HG03039 (cell line): ENCODE measurements around the gene GARNL3.
A peak's percentile ranks its signal among the peaks of the same experiment; 100 is the strongest.

Experiments used
- ATAC-seq: cut with Tn5 transposase; IDR thresholded peaks from one replicate; pipeline ENCODE4 v1.9.1; 2021; ENCODE audit warnings: mild to moderate bottlenecking, moderate library complexity; ENCODE audit not compliant: unreplicated experiment

GARNL3 gene

DNA sequence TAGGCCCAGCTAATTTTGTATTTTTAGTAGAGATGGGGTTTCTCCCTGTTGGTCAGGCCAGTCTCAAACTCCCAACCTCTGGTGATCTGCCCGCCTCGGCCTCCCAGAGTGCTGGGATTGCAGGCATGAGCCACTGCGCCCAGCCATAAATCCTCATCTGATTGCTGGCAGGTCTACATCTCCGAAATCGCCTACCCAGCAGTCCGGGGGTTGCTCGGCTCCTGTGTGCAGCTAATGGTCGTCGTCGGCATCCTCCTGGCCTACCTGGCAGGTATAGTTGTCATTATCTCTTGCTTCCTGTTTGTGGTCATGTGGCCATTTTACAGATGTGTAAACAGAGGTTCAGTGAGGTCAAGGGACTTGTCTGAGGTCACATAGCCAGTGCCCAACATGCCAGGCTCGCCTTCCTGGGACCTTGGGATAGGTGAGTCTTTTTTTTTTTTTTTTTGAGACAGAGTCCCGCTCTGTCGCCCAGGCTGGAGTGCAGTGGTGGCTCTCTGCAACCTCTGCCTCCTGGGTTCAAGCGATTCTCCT, 135.2 kb downstream of the GARNL3 start:
- no peak for ATAC-seq

- ATAC-seq = no peak
These were observed 138.0 kb downstream of the GARNL3 start for GRCh38 chr9:127402401-127403090.

- no peak for ATAC-seq
These were observed 139.1 kb downstream of the GARNL3 start for GRCh38 chr9:127403507-127404192.

DNA sequence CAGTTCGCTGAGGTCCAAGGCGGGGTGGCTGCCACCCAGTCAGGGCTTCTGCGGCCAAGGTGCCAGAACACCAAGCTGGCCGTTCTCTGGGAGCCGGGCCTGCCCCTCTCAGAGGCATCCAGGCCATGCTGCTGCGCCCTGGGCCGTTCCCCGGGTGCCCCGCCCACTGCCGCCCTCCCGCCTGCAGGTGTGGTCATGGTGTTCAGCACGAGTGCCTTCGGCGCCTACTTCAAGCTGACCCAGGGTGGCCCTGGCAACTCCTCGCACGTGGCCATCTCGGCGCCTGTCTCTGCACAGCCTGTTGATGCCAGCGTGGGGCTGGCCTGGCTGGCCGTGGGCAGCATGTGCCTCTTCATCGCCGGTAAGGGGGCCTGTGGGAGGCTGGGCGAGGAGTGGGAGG, 140.1 kb downstream of the GARNL3 start:
- ATAC-seq = no peak

GRCh38 chr9:127405344-127406125, 141.0 kb downstream of the GARNL3 start:
- no peak for ATAC-seq

DNA sequence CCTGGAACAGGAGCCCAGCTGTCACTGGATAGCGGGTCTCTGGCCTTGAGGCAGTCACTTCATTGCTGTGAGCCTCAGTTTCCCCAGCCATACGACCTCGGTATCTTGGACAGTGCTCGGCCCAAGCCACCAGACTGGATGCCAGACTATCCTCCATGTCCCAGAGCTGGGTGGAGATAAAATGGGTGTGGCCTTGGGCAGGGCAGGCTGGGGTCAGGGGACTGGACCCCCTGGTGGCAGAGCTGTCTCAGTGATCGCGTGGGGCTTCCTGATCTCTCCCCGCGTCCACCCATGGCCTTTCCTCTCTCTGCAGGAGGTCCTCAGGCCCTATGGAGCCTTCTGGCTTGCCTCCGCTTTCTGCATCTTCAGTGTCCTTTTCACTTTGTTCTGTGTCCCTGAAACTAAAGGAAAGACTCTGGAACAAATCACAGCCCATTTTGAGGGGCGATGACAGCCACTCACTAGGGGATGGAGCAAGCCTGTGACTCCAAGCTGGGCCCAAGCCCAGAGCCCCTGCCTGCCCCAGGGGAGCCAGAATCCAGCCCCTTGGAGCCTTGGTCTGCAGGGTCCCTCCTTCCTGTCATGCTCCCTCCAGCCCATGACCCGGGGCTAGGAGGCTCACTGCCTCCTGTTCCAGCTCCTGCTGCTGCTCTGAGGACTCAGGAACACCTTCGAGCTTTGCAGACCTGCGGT, 142.4 kb downstream of the GARNL3 start:
- no peak for ATAC-seq

DNA sequence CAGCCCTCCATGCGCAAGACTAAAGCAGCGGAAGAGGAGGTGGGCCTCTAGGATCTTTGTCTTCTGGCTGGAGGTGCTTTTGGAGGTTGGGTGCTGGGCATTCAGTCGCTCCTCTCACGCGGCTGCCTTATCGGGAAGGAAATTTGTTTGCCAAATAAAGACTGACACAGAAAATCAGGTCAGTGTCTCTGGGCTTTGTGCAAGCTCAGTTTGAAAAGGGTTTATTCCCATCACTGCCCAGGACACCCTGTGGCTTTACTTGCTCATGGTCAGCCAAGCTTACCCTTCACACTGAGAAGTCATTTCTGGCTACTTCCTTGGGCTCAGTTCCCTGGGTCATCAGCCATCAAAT, 142.9 kb downstream of the GARNL3 start:
- ATAC-seq = no peak

DNA sequence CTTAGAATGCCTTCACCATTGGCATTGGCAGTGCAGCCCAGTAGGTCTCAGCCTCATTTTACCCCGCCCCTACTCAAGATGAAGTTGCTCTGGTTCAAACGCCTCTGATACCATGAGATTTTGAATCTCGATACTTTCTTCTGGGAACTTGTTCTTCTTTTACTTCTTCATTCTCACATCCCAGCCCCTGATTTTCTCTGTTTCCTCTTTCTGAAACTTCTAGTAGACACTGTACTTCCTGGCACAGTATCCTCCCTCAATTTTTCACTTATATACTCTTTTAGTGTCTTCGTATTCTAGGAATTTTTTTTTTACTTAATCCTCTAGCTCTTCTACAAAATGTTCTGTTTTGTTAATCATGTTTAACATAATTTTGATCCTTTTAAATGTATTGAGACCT, 146.5 kb downstream of the GARNL3 start:
- ATAC-seq = no peak

GRCh38 chr9:127415141-127415540, 150.6 kb downstream of the GARNL3 start:
- ATAC-seq = no peak

DNA sequence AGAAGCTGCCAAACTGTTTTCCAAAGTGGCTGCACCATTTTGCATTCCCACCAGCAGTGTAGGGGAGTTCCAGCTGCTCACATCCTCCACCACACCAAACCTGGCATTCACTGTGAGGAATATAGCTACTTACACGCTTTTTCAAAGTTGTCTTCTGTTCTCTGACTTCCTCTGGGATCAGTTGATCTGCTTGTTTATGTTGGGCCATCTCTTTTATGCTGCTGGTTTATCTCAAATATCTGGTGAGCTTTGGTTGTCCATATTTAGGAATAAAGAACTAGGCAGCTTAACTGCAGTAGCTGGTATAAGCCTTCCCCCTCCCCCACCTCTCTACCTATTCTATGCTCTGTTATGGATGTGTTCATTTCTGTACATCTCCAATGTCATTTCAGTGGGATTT, 151.1 kb downstream of the GARNL3 start:
- ATAC-seq = no peak

GRCh38 chr9:127417131-127418036, 152.8 kb downstream of the GARNL3 start:
- ATAC-seq = no peak

GRCh38 chr9:127418037-127418471, 153.5 kb downstream of the GARNL3 start:
- no peak for ATAC-seq

GRCh38 chr9:127419348-127419747, 154.8 kb downstream of the GARNL3 start:
- ATAC-seq = no peak

DNA sequence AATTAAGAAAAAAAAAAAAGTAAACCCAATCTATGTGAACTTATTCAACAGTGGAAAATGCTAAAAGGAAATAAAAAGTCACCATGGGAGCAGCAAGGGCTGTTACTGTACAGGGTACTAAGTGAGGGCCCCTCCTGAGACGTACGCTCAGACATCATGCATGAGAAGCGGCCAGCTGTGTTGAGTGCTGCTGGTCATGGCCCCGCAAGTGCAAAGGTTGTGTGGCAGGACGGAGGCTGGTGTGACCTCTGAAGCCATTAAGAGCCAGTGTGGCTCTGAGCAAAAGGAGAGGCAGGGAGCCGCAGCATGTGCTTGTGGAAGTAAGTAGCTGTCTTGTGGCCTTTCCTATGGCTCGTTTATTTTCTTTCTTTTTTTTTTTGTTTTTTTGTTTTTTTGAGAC, 156.5 kb downstream of the GARNL3 start:
- no peak for ATAC-seq

DNA sequence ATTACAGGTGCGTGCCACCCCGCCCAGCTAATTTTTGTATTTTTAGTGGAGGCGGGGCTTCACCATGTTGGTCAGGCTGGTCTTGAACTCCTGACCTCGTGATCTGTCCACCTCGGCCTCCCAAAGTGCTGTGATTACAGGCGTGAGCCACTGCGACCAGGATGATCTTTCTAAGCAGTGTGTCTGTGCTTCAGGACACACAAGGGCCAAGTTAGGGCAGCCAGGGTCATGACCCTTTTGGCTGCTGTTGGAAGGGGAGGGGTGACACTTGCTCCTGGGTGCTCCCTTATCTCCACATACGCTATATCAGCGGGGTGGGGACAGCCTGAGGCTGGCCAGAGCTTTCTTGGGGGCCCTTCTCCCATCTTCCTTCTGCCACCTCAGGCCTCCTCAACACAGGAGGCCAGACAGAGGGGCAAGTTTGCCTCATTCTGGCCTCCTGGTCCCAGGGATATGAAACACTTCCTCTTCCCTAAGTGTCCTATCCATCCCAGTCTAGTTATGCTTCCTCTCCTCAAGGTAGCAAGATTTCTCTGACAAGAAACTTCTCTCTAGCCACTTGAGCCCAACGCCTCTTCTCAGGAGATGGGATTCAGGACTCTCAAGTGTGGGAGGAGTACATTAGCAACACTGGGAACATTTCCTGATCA, 157.7 kb downstream of the GARNL3 start:
- ATAC-seq = no peak

GRCh38 chr9:127422787-127423186, 158.2 kb downstream of the GARNL3 start:
- no peak for ATAC-seq

- no peak for ATAC-seq
These were observed 158.9 kb downstream of the GARNL3 start for GRCh38 chr9:127423476-127423933.

GRCh38 chr9:127423934-127424675, 159.5 kb downstream of the GARNL3 start, which contains the start of gene ZNF79:
ZNF79 (plus strand) TSS chr9:127424382; CDS start chr9:127424788, 406 bp downstream.
- ATAC-seq = peak; percentile 74

DNA sequence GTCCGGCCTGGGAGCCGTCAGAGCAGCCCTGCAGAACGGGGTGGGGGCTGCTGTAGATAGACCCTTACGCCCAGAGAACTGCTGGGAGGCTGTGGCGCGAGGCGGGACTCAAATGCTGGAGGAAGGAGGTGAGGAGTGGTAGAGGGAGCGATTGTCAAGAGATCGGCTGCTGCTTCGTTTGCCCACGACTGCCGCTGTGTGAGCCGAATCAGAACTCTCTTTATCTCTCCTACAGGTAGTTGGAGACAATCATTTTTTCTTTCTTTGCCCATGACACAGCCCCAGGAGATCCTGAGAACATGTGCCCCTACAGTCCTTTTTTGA, 160.1 kb downstream of the GARNL3 start:
- ATAC-seq = no peak
